Panc1 (cell line): ENCODE results near the gene DGCR2. TPM values are rescaled to one million over a fixed set of nuclear protein-coding genes. Genes with fewer than 3 reads are reported as not detected.

Experiments
- ATAC-seq: fragments of 200-7000 bp; cut with Tn5 transposase; 2 replicates; pipeline ENCODE4 v1.9.1; 2020; ENCODE audit warnings: mild to moderate bottlenecking, moderate library complexity
- BruUV-seq: library from RNA; stranded (reverse); fragments of 400-500 nt; replicated peaks from 2 replicates; lab custom pipeline; 2021; lab: Mats Ljungman, UMichigan
- CTCF ChIA-PET: fragments of 300-600 bp; sonication (Branson Sonifier 250); formaldehyde crosslinking; loops from one replicate; lab custom pipeline; 2022; ENCODE audit warnings: antibody characterized with exemption; lab: Charles Lee
- POLR2A ChIA-PET: fragments of 300-600 bp; sonication (Branson Sonifier 250); formaldehyde crosslinking; loops from one replicate; lab custom pipeline; 2022; ENCODE audit warnings: antibody characterized with exemption; lab: Charles Lee
- DNase-seq: peaks from one replicate; pipeline ENCODE4 v3.0.0-alpha.2; 2010; ENCODE audit warnings: low read depth, low spot score
- H3K27ac ChIP-seq: 2 replicates; pipeline ENCODE4 v1.5.1; 2011; ENCODE audit warnings: mild to moderate bottlenecking, low read length, inconsistent platforms
- H3K27me3 ChIP-seq: fragments of 200-500 bp; sonication (Bioruptor generic); 2 replicates; pipeline ENCODE4 v1.6.0; 2014; ENCODE audit warnings: low read length, inconsistent platforms; ENCODE audit not compliant: control insufficient read depth, insufficient read depth
- H3K36me3 ChIP-seq: fragments of 200-500 bp; sonication (Bioruptor generic); 2 replicates; pipeline ENCODE4 v1.5.1; 2014; ENCODE audit warnings: inconsistent platforms, mild to moderate bottlenecking, low read length, moderate library complexity; ENCODE audit not compliant: control insufficient read depth, insufficient read depth
- H3K4me1 ChIP-seq: 2 replicates; pipeline ENCODE4 v1.5.1; 2011; ENCODE audit warnings: inconsistent platforms, mild to moderate bottlenecking, low read length, moderate library complexity; ENCODE audit not compliant: control insufficient read depth, insufficient read depth
- H3K4me3 ChIP-seq, 2 experiments: 2 replicates each; pipeline ENCODE4 v1.5.1; 2011 to 2012; ENCODE audit warnings: low read depth in 2 of 2, low read length in 2 of 2, mild to moderate bottlenecking in 2 of 2, inconsistent platforms in 1 of 2, moderate library complexity in 1 of 2
- H3K9me3 ChIP-seq: fragments of 200-500 bp; sonication (Bioruptor generic); 2 replicates; pipeline ENCODE4 v1.5.1; 2014; ENCODE audit warnings: low read depth, mild to moderate bottlenecking, inconsistent platforms, low read length, moderate library complexity; ENCODE audit not compliant: control insufficient read depth, insufficient read depth
- CTCF ChIP-seq: fragments of 450-650 bp; IDR thresholded peaks from 2 replicates; pipeline ENCODE4 v1.5.1; 2017; ENCODE audit warnings: mild to moderate bottlenecking
- POLR2AphosphoS5 ChIP-seq: IDR thresholded peaks from 2 replicates; pipeline ENCODE4 v1.6.1; 2012; ENCODE audit warnings: mild to moderate bottlenecking, low read depth, low read length, moderate library complexity
- REST ChIP-seq, 2 experiments: IDR thresholded peaks; 2 replicates each; pipeline ENCODE4 v1.6.1; 2011 to 2012; ENCODE audit warnings: low read depth in 2 of 2, control low read depth in 1 of 2, low read length in 1 of 2, mild to moderate bottlenecking in 1 of 2, moderate library complexity in 1 of 2; ENCODE audit not compliant: insufficient read depth in 1 of 2
- SIN3A ChIP-seq: IDR thresholded peaks from 2 replicates; pipeline ENCODE4 v1.6.1; 2012; ENCODE audit warnings: low read depth, mild to moderate bottlenecking, low read length, moderate library complexity, borderline replicate concordance; ENCODE audit not compliant: insufficient read depth
- TCF7L2 ChIP-seq: IDR thresholded peaks from 2 replicates; pipeline ENCODE4 v1.6.1; 2011; ENCODE audit warnings: mild to moderate bottlenecking, low read depth, low read length, inconsistent platforms
- in situ Hi-C: cut with HindIII; loops from 2 replicates; pipeline ENCODE4 v1.10.0; 2016; ENCODE audit warnings: low sequenced_read_pairs, low pct_unique_long_range_greater_than_20kb
- intact Hi-C: fragments of 100-400 bp; cut with micrococcal nuclease; formaldehyde crosslinking; loops from one replicate; pipeline ENCODE4 v1.10.0; 2022; ENCODE audit not compliant: unreplicated experiment
- total RNA-seq: library from RNA; stranded (reverse); gene quantifications from one replicate; pipeline ENCODE4 v1.2.1, GENCODE V29; 2021; ENCODE audit not compliant: unreplicated experiment

The DGCR2 gene
- total RNA-seq, 1 experiment from 2014 or later = 35.1 TPM

GRCh38 chr22:19110646-19111045, 11.6 kb downstream of the DGCR2 start:
- Histone ChIP-seq H3K9me3 (no peaks in the 10 kb centered on the region), H3K4me3 (no peak overlapping the region), H3K27me3 (no peaks in the 10 kb centered on the region), H3K36me3 (no peaks in the 10 kb centered on the region), H3K4me1 (no peaks in the 10 kb centered on the region; the same call in 1 of the 2 replicates), H3K27ac (no peak overlapping the region)
- TF ChIP-seq POLR2AphosphoS5 (no peak), REST (IDR thresholded peaks at IDR 0.05; ENCODE audit: insufficient read depth in 1 of 2, low read depth in 2 of 2, low read length in 1 of 2) (no peak), CTCF (no peak), SIN3A (no peak), TCF7L2 (no peak)
- BruUV-seq = no TSS peak
- in situ Hi-C loops = no loop called here
- intact Hi-C loops = no loop called here
- ChIA-PET POLR2A (interaction anchor here (0.8 kb wide), 1 partner anchor 30 kb away, joined by 10 read pairs; no protein-coding TSS in a partner anchor), CTCF (no interaction called here)
- DNase-seq (no peak), ATAC-seq (no peak)

- H3K36me3 ChIP-seq = no peaks in the 10 kb centered on the region
- no peak for TF ChIP-seq TCF7L2
- no peaks in the 10 kb centered on the region for H3K27me3 ChIP-seq
- H3K4me1 ChIP-seq = no peaks in the 10 kb centered on the region; the same call in 1 of the 2 replicates
- DNase-seq = no peak
- H3K9me3 ChIP-seq = no peaks in the 10 kb centered on the region
- in situ Hi-C loops (no loop called here), intact Hi-C loops (no loop called here)
- H3K27ac ChIP-seq = no peak overlapping the region
- no peak overlapping the region for H3K4me3 ChIP-seq
- no peak for ATAC-seq
- BruUV-seq = no TSS peak
- POLR2A ChIA-PET = no interaction called here
- CTCF ChIA-PET = no interaction called here
Observed at GRCh38 chr22:19110064-19110458, 12.2 kb downstream of the DGCR2 start.

GRCh38 chr22:19109198-19110063, 12.8 kb downstream of the DGCR2 start:
- Histone ChIP-seq H3K4me3 (no peak overlapping the region), H3K4me1 (no peaks in the 10 kb centered on the region; the same call in 1 of the 2 replicates), H3K9me3 (no peaks in the 10 kb centered on the region), H3K36me3 (no peaks in the 10 kb centered on the region), H3K27me3 (no peaks in the 10 kb centered on the region), H3K27ac (no peak overlapping the region)
- no TSS peak for BruUV-seq
- no peak for DNase-seq
- intact Hi-C loops = no loop called here
- ATAC-seq = no peak
- in situ Hi-C loops = no loop called here
- CTCF ChIA-PET = no interaction called here
- TF ChIP-seq SIN3A = no peak
- TF ChIP-seq REST (IDR thresholded peaks at IDR 0.05; ENCODE audit: insufficient read depth in 1 of 2, low read depth in 2 of 2, low read length in 1 of 2) = no peak
- no peak for TF ChIP-seq POLR2AphosphoS5
- no peak for TF ChIP-seq TCF7L2
- TF ChIP-seq CTCF = no peak
- POLR2A ChIA-PET = no interaction called here
